ENCODE data around the gene CXXC5.
"Not testable (repeated sequence)": the region's sequence is repeated elsewhere in the genome, so short reads cannot be mapped to it uniquely, and the experiment has no call there.

The CXXC5 gene

GRCh38 chr5:139648205-139649081 is at the start of gene CXXC5:
Gene CXXC5, plus strand, starts transcription at chr5:139648349. Its CDS starts 32,175 bp downstream, at chr5:139680524.
- peak; percentile 75 for DNase-seq

- DNase-seq = not testable (repeated sequence)
Observed at GRCh38 chr5:139598601-139598965, 49.6 kb upstream of the CXXC5 start.

GRCh38 chr5:139600336-139600949 is 47.7 kb upstream of the CXXC5 start:
- no peak for DNase-seq

GRCh38 chr5:139601429-139601828 is 46.7 kb upstream of the CXXC5 start:
- DNase-seq = no peak

- DNase-seq = not testable (repeated sequence)
Observed at GRCh38 chr5:139601948-139602347, 46.2 kb upstream of the CXXC5 start.

GRCh38 chr5:139605887-139606286 is 42.3 kb upstream of the CXXC5 start:
- DNase-seq = no peak

- DNase-seq = no peak
Observed at GRCh38 chr5:139611703-139612584, 36.2 kb upstream of the CXXC5 start.

GRCh38 chr5:139619861-139620260 is 28.3 kb upstream of the CXXC5 start:
- no peak for DNase-seq

- DNase-seq = not testable (repeated sequence)
Observed at GRCh38 chr5:139625398-139625797, 22.8 kb upstream of the CXXC5 start.

GRCh38 chr5:139630855-139631254 is 17.3 kb upstream of the CXXC5 start:
- no peak for DNase-seq

GRCh38 chr5:139631520-139632165 is 16.5 kb upstream of the CXXC5 start:
- DNase-seq = no peak

GRCh38 chr5:139633295-139634027 is 14.7 kb upstream of the CXXC5 start:
- DNase-seq = peak; percentile 52

GRCh38 chr5:139634028-139634325 is 14.2 kb upstream of the CXXC5 start:
- no peak for DNase-seq

- DNase-seq = no peak
Observed at GRCh38 chr5:139634541-139634940, 13.6 kb upstream of the CXXC5 start.

GRCh38 chr5:139635191-139635590 is 13.0 kb upstream of the CXXC5 start:
- DNase-seq = no peak

GRCh38 chr5:139635606-139636206 is 12.4 kb upstream of the CXXC5 start:
- no peak for DNase-seq

- no peak for DNase-seq
Observed at GRCh38 chr5:139636207-139636792, 11.8 kb upstream of the CXXC5 start.

- no peak for DNase-seq
Observed at GRCh38 chr5:139636975-139637408, 11.2 kb upstream of the CXXC5 start.

- peak; percentile 69 for DNase-seq
Observed at GRCh38 chr5:139637438-139638089, 10.6 kb upstream of the CXXC5 start.

GRCh38 chr5:139638090-139638735 is 9.9 kb upstream of the CXXC5 start:
- peak; percentile 44 for DNase-seq
